HG02970 (cell line): ENCODE data around the gene ATP6V1C2.
"Not testable (repeated sequence)": the region's sequence is repeated elsewhere in the genome, so short reads cannot be mapped to it uniquely, and the experiment has no call there.

Experiments used
- ATAC-seq: cut with Tn5 transposase; IDR thresholded peaks from one replicate; pipeline ENCODE4 v1.9.1; 2021; ENCODE audit warnings: mild to moderate bottlenecking, moderate library complexity, moderate number of reproducible peaks; ENCODE audit not compliant: unreplicated experiment, low FRiP score

The ATP6V1C2 gene

DNA sequence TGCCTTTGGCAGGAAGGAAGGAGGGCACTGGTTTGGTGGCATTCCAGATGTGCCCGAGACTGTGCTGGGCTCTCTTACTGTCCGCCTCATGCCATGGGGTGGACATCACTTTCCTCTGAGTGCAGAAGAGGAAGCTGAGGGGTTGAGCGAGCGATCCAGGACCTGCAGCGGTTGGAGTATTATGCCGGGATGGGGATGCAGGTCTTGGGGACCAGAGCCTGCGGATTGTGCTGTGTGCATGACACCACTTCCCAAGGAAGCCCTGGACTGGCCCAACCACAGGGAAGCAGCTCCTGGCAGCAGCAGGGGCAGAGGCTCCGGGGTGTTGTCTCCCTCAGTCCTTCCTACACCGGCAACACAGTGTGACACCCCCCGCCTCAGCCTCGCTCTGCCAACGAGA lies 44.5 kb downstream of the ATP6V1C2 start:
- ATAC-seq, result no peak

DNA sequence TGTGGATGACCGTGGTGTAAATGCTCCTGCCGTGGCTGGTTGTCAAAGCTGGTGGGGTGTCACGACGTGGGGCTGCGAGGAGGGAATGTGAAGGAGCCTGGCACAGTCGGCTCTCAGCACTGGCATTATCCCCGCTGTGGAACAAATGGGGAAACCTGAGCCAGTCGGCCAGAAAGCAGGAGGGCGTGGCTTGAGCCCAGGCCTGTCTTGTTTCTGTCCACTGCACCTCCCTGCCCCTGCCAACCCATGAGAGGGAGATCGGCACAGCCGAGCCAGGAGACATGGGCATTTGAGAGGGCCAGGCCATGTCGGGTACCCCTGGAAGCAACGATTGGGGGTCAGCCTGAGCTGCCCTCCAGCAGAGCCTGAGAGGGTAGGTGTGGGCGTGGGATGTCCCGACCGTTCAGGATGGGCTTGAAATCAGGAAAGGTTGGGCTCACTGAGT lies 46.7 kb downstream of the ATP6V1C2 start:
- no peak for ATAC-seq

DNA sequence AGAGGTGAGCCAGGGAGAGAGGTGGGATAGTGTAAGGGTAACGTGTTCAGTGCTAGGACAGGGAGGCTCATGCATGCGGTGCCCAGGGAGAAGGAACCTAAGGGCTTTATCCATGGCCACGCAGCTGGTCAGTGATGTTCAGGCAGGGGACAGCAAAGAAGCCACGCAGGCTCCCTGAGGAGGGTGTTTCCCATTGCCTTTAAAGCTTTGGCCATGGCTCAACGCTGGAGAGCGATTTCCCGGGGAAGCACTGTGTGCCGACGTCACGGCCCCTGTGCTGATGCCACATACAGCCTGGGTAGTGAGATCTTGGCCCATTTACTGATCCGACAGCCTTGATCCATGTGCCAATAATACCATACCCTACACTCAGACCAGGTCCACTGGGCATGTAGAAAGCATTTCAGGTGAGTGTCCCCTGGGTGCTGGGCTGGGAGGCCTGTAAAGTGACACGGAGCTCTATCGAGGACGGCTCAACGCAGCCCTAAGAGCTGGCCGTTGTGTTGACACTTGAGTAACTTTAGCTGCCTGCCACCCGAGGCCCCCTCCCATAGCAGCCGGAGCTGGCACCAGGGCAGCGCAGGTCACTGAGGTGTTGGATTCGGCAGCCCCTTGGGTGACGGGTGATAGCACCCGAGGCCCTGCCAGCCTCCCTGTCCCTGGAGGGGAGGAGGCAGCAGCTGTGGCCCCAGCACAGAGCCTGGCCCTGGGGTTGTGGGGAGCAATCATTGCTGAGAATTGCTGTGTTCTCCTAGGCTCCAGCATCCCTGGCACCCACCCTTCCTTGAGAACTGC lies 49.7 kb downstream of the ATP6V1C2 start:
- no peak for ATAC-seq

DNA sequence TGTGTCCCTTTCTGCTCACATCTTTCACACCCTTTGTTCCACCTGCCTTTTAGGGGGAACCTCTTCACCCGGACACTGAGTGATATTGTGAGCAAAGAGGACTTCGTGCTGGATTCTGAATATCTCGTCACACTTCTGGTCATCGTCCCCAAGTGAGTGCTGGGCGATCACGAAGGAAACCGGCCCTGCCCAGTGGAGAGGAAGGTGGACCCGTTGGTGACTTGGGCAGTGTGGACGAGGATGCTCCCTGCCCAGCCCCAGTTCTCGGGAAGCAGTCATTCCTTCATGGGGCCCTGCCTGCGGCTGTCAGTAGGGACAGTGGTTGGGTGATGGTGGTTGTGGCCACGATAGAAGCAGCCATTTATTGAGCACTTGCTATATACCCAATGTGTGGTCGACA lies 50.4 kb downstream of the ATP6V1C2 start:
- no peak for ATAC-seq

DNA sequence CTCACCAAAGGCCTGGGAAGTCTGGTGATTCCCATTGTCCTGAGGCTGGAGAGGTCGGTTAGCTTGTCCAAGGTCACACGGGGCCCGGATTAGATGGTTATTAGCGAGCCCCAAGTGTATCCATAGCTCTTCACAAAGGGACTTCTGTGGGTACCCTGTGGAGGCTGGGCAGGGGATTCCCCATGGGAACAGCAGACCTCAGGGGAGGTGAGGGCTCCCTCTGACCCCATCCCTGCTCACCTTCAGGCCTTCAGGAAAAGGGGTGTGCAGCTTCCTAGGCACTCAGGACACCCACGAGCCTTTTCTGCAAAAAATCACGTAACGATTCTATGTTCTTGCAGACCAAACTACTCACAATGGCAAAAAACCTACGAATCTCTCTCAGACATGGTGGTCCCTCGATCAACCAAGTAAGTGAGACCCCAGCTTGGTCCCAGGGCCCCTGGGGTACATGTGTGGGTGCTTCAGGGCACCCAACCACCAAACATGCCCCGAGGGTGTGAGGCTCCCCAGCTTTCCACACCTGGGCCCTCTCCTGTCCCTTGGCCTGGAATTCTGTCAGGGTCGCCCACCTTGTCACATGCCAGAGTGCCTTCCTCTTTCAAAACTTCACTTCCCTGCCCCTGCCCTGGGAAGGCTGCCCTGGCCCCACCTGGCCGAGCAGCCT lies 50.9 kb downstream of the ATP6V1C2 start:
- ATAC-seq, result no peak

DNA sequence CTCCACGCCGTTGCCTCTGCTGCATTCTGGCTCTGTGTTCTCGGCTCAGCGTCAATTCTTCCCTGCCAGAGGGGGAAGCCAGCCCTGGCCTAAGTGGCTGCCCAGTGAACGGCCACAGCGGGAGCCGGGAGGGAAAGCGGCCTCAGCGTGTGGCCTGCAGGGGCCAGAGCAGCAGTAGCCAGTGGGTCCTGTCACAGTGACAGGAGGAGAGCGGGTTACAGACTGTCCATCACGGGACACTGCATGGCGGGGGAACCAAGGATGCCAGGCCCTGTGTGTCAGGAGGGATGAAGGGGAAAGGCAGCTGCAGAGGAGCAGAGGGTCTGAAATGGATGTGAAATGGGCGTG lies 51.4 kb downstream of the ATP6V1C2 start:
- ATAC-seq, result no peak

DNA sequence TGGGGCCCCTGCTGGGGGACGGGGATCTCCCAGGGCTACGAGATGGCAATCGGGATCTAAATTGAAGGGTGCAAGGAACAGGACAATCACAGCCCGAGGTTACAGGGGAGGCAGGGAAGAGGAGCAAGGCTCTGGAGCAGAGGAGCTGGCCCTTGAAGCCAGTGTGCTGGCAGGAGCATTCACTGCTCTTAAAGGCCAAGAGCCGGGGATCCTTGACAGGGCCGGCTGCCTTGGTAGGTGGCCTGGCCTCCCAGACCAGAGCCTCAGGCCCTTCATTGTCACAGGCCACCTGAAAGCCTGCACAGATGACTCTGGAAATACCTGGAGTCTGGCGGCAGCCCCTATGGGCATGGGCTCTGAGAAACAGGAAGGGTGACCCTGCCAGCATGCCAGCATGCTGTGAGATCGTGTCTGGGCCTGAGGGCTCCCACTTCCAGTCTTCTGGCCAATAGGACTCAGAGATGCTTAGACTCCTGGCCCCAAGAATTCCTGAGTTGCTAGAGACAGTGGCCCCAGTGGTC lies 52.5 kb downstream of the ATP6V1C2 start:
- no peak for ATAC-seq

DNA sequence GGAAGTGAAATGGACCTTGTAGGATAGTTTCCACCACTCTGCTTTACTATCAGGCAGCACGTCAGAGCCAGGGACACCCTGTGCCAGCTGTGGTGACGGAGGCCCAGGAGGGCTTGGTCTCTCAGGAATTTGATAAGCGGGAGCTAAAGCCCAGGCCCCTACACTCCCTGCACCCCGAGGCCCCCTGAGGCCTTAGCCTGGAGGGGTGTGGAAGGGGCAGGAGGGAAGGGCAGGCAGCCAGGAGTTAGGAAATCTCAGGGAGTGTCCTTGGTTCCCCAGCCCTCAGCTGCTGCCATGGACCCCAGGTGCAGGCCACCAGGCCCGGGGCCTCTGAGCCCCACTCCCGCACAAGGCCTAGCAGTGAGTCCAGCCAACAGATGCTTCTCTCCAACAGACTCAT lies 53.0 kb downstream of the ATP6V1C2 start:
- ATAC-seq, result no peak

DNA sequence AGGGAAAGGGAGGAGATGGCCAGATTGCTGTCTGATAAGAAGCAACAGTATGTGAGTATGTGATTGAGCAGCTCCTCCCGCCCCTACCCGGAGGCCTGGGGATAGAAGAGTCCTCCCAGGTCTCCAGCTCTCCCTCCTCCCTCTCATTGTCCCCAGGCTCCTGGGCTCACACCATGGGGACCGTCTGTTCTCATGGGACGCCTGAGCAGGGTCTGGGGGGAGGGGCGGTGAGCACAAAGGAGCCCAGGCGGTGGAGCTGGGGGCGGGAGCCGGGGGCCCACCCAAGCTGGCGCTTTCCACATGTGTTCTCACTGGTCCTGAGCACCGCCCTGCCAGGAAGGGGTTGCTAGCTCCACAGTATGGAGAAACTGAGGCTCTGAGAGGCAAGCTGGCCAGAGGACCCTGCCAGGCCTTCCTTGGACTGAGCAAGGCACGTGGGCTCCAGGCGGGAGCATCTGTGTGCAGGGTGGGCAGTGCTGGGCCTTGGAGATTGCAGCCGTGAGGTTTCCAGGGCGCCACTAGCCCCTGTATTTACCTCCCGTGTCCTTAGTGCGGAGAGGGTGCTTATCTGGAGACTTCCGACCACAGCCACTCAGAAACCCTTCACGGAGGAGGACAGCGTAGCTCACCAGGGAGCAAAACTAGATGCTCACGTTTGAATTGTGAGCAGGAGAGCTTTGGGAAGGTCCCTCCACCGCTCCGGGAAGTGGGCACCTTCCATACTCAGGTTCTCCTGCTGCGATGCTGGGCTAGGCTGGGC lies 53.8 kb downstream of the ATP6V1C2 start:
- no peak for ATAC-seq

DNA sequence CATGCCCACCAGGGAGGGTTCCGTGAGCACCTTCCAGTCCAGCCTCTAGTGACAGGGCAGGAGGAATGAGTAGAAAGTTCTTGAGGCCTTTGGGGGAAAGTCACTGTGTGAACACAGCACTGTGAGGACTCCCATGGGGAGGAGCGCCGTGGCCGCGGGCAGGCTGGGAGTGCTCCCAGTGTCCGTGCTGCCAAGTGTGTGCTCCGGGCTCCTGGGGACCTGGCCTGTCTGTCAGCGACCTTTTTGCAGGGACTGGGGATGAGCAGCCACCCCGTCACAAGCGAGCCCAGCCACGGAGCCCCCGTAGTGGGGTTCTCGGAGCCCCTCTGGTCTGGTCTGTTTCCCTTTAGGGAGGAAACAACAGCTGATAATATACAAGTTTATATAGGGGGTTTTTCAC lies 54.4 kb downstream of the ATP6V1C2 start:
- no peak for ATAC-seq

DNA sequence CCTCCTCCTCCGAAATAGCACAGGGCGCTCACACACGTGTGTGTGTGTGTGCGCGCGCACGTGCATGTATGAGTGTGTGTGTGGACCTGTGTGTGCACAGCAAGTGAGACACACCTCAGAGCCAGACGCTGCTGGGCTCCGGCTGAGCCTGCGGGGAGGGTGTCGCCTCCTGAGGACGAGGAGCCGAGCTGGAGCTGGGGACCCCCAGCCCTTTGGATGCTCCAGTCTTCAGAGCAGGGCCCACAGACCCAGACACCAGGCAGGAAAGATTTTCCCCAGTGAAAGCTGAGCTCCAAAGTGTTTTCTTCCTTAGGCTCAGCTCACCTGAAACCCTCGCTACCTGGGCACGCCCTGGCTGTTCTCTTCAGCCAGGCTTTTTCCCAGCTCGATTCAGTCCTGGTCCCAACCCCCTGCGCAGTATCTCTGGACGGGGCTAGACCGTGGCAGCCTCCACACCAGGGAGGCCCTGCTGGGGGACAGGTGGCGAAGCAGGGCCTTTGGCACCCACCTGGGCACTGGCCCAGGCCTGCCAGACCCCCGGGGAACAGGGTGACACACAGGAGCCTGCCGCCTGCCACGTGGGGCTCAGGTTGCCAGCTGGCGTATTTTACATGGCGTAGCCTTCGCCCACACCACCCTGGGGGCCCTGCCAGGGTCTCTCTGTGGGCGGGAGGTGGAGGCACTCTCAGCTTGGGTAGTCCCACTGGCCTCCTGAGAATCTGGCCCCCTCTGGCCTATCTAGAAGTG lies 55.0 kb downstream of the ATP6V1C2 start:
- ATAC-seq, result no peak

DNA sequence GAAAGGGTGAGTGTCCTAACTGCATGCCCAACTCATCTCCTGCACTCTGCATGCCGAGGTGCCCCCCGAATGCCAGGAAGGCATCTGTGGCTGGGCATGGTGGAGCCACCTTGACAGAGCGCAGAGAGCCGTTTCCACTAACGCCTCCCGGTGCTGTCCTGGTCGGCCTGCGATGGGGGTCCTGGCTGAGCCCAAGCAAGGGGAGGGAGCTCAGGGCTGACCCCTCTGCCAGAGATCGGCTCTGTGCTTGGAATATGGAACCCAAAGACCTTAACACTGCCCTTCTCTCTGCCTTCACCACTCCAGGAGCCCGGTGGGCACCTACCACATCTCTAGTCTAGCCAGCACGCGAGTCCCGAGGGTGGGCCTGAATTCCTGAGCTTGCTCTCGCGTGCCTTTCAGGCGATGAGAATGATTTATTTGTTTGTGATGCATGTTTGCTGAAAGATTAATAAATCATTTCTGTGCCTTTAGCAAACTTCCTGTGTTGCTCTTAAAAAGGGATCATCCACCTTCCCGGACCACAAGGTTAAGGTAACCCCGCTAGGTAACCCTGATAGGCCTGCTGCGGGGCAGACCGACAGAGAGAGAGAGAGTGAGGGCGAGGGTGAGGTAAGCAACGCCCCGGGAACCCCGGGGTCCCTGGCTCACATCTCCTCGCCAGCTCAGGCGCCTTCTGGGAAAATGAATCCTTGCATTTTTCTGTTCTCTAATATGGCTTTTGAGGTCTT lies 55.8 kb downstream of the ATP6V1C2 start:
- no peak for ATAC-seq

DNA sequence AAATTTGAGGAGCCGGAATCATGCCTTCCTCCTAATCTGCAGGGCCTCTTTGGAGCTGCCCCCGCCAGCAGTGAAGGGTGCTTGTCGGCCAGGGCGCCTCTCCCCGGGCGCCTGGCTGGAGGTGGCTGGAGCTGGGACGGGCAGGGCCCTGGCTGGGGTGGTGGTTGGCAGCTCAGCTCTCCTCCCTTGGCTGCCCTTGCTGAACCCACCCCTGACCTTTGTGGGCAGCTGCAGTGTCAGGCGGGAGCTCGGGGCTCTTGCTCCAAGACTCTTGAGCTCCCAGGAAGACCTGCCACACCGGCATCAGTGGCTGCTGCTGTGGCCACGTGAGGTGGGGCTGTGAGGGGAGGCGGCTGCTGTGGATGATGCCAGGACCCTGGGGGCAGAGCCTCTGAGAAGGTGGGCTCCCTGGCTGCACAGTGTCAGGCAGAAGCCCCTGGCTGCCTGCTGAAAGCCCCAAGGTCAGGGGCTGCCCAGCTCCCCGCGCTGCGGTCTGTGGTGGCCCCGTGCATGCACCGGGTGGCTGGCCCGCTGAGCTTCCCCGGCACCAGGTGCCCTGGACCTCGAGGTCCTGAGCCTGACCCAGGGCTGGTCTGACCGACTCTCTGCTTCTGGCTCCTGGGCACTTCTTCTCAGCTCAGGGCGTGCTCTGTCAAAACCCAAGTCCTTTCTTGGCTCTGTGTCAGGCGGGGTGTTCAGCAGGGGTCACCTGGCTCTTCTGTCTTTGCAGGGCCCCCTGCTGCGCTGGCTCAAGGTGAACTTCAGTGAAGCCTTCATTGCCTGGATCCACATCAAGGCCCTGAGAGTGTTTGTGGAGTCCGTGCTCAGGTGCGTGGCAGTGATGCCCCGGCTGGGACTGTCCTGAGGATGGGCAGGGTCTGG lies 56.7 kb downstream of the ATP6V1C2 start:
- ATAC-seq, result no peak

DNA sequence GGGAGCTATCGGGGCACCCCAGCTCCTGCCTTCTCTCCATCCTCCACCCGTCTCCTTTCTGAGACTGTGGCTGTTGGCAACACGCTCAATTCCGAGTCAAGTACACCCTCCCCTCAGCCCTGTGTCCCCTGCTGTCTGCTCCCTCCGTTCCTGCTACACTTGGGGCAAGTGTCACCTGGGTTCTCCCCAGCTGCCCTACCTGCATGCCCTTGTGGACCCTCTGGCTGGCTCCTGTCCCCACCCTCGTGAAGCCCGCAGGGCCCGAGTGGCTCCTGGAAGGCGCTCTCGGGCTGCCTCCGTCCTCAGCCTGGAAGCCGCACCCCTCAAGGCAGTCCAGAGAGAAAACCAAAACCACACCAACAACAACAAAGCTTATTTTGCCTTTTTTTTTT lies 57.3 kb downstream of the ATP6V1C2 start:
- no peak for ATAC-seq

DNA sequence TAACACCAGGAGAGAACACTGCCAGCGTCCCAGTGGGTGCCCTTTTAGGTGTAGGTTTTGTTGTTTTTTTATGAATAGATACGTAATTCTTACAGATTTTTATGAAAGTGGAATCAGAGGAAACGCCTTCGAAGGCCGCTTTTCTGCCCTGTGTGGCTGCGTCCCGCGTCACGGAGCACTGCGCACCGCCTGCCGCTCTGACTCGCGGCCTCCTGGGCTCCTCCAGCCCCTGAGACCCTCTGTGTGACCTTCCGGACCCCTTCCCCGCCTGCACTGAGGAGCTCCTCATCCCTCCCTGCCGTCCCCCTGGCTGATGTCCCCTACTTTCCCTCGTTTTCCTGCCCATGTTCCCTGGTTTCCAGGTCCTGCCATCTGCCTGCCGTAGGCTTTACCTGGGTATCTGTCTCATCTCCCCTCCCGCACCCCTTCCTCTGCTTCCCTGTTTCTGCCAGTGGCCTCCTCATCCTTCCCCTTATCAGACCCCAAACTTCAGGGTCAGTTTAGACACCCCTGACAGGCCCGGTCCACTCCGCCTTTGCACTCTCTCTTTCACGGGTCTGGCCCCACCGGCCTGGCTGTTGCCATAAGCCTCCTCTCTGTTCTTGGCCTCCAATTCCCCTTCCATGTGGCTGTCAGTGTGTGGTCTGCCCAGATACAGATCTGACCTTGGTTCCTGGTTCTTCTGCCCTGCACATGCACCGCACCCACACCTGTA lies 58.5 kb downstream of the ATP6V1C2 start:
- ATAC-seq, result no peak

DNA sequence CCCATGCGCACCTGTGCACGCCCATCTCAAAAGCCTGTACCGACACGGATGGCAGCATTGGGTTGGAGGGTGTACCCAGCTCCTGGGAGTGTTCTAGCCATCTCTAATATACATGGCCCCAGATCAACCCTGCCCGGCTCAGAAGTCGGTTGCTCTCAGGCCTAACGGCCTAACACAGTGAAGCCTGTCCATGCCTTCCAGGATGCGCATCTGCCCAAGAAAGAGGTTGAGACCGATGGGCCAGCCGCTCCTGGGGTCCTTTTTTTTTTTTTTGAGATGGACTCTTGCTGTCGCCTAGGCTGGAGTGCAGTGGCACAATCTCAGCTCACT lies 59.0 kb downstream of the ATP6V1C2 start:
- no peak for ATAC-seq

DNA sequence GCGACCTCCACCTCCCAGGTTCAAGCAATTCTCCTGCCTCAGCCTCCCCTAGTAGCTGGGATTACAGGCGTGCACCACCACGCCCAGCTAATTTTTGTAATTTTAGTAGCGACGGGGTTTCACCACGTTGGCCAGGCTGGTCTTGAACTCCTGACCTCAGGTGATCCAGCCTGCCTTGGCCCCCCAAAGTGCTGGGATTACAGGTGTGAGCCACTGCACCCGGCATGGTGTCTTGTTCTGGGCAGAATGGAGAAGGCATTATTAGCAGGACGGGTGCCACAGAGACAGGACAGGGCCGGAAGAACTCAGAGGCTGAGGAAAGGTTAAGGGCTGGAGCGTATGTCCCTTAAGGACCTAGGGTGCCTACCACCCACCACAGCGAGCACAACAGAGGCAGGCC lies 59.4 kb downstream of the ATP6V1C2 start:
- ATAC-seq, result not testable (repeated sequence)

DNA sequence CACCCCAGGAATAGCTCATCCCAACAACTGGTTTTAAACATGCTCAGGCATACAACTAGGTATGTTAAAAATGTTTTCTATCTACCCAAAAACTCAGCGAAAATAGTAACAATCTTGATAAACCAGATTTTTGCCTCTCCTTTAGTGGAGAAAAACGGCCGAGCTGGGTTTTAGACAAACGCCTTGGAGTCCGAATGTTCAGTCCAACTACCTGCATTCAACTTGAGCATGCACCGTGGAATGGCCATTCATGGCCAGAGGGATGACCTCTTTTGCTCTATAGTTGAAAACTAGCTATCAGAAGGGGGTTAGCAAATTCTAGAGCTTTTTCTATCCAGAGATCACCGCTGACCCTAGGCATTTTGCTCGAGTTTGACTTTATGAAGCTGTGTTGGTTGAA lies 60.3 kb downstream of the ATP6V1C2 start:
- no peak for ATAC-seq
